DMS 273 treated with DMSO at 0.1 percent for 48 hours (cell line): ENCODE results near the gene COPZ1.
"Not testable (repeated sequence)": the region's sequence is repeated elsewhere in the genome, so short reads cannot be mapped to it uniquely, and the experiment has no call there.

Source experiments
- DNase-seq: peaks from one replicate; lab custom pipeline; 2025; lab: John Stamatoyannopoulos, UW

COPZ1 gene

DNA sequence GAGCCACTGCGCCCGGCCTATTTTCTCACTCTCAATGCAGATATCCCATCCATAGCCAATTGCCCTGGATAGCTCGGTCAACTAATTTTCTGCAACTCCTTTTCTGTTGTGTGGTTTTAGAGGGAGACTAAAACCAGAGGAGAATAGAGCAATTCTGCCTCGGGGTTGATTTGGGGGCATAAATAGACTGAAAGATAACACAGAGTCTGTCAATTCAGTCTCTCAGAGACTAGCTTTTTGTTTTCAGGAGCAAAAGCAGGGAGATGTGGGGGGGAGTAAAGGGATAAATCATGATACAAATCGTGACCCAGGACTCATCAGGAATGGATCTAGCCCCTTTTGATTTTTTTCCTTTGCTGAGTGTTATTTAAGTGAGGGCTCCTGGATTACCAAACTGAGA is 6.5 kb downstream of the COPZ1 start:
- no peak for DNase-seq

DNA sequence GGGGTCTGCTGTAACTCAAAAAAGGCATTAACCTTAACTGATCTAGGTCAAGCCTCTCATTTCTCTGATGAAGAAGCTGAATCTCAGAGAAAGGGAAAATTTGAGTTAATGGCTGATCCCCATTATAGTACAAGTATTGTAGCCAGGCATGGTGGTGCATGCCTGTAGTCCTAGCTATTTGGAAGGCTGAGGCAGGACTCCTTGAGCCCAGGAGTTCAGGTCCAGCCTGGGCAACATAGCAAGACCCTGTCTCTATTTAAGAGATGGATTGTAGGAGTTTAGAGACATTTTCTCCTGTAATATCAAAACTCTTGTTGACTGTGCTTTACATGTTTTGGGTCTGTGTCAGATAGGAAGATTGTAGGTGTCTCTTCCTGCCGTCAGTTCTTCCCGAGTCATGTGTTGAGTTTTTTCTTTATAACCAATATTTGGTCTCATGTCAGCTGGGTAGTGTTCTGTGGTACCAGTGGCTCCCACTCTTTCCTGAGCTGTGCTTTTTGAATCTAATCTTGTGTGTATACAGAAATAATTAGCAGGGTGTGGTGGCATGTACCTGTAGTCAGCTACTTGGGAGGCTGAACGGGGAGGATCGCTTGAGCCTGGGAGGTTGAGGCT is 8.6 kb downstream of the COPZ1 start:
- DNase-seq, result no peak

GRCh38 chr12:54337280-54337842 is 12.4 kb downstream of the COPZ1 start:
- DNase-seq, result no peak

DNA sequence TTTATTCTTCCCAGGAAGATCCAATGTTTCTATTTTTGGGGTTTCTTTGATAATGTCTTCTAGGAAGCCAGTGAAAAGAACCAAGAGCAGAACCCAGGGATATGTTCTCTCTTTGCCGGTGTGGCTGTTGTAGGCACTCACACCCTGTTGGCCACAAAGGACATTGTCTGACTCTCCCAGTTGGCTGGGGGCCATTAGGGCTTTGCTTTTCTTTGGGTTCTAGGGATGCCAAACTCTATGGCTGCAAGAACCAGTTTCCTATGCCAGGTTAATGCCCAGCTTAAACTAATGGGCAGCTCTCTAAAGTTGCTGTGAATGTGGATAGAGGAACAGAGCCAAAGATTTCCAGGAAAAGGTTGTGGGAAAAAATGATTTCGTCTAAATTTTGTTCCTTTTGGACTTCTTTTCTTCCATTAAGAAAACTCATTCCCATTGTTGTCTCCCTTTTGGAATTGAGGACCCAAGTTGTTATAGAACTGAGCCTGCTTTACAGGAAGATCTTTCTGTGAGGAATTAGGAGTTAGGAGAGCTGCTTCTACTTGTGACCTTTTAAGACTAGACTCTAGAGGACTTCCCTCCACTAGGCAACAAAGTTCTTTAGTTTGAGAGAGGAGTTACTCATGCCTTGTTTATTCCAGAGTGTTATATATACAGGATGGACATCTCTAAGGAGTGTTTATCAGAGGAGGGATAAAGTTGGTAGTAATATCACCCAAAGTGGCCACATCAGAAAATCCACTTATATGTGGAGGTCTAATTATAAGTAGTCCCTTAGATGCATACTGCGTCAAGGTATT is 13.1 kb downstream of the COPZ1 start:
- DNase-seq, result no peak

- no peak for DNase-seq
These were observed 13.9 kb downstream of the COPZ1 start for GRCh38 chr12:54338698-54339296.

DNA sequence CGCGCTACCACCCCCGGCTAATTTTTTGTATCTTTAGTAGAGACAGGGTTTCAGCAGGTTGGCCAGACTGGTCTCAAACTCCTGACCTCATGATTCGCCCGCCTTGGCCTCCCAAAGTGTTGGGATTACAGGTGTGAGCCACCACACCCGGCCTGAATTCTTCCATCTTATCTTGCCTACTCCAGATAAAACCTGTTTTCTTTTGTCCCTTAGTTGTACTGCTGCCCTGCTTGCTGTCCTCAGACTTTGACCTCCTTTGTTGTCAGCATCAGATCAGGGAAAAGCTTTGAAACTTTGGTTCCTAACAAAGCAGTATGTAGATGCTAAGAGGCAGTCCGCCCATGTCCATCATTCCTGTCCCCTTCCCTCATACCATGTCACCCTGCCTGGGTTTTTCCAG is 15.9 kb downstream of the COPZ1 start:
- DNase-seq, result no peak

DNA sequence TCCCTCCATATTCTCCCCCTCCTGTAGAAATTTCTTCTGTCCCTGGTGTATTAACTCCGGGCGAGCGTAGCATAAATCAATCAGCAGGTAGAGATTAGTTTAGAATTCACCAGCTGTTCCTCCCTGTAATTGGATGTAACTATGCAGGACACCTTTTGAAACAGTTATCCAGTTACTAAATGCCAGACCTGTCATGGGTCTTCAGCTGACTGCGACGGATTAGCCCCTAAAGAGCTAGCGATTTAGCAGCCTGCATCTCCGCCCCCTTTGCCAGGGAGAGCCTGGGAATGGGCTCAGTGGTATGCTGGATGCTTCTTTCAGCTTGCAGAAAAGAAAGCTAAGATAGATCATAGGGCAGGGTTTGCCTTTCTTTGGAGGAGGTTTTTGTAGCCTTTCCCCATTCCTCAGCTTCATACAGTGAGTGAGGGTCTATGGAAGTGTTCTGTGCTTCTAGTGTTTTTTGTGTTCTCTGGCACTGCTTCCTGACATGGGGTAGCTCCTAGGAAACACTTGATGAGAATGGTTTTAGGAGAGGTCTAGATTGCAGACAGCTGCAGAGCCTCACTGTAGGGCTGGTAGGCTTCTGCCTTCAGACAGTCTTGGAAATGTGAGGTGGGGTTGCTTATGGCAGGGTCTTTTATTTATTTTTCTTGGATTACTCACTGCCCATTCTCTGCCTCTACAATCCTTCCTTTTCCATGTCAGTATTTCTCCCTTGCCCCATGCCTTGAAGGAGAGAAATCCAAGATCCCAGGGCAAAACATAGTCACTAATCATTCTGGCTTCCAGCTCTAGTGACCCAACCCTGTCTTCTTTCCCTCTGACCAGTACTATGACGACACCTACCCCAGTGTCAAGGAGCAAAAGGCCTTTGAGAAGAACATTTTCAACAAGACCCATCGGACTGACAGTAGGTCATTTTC is 16.7 kb downstream of the COPZ1 start:
- no peak for DNase-seq

GRCh38 chr12:54349036-54349435 is 24.1 kb downstream of the COPZ1 start:
- no peak for DNase-seq

- no peak for DNase-seq
These were observed 24.7 kb downstream of the COPZ1 start for GRCh38 chr12:54349679-54350078.

GRCh38 chr12:54350743-54351142 is 25.8 kb downstream of the COPZ1 start:
- DNase-seq, result no peak

GRCh38 chr12:54351341-54351740 is 26.4 kb downstream of the COPZ1 start:
- DNase-seq, result no peak

- peak; percentile 15 for DNase-seq
These were observed 27.1 kb downstream of the COPZ1 start for GRCh38 chr12:54352022-54352531.

DNA sequence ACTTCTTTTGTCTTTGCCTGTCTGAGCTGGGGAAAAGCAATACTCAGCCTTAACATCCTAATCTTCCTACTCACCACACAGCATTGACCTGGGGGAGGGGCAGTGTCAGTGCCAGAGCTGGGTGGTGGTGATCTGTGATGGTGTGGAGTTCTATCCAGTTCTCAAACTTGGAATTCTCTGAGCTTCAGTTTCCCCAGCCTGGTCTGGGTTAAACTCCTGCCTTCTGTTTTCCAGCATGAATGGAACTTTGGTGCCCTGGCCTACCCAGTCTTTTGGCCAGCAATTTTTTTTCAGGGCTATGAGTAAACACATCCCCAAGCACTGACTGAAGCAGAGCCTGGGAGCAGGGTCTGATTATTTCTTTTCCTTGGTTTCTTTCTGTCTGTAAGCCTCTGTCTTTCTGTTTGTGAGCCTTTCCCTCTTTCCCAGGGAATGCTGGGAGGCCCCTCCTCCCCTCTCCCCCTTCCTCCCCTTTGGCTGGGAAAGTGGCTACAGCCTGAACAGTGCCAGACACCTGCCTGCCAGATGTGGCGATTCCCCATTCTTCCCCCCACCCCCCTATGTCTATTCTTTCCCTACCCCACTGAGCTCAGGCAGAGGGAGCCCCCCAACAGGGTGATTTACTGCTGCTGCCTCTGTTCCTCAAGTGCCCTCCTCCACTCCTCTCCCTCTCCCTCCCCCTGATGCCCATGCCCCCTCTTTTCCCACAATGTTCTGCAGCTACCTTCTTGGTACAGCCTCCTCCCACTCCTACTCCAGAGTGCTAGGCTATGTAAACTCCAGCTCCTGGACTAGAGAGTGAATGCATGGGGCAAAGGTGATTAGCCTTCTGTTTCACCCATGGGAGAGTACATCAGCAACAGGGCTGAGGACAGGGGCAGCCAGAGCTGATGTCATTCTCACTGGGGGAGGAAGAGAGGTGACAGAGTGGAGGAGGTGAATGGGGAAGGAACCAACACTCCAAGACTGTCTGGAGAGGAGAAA is 28.3 kb downstream of the COPZ1 start:
- no peak for DNase-seq

DNA sequence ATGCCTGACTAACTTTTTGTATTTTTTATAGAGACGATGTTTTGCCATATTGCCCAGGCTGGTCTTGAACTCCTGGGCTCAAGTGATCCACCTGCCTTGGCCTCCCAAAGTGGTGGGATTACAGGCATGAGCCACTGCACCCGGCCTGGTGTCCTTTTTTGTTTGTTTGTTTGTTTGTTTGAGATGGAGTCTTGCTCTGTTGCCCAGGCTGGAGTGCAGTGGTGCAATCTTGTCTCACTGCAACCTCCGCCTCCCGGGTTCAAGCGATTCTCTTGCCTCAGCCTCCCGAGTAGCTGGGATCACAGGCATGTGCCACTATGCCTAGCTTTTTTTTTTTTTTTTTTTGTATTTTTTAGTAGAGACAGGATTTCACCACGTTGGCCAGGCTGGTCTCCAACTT is 29.3 kb downstream of the COPZ1 start:
- not testable (repeated sequence) for DNase-seq

GRCh38 chr12:54355104-54355815 is 30.3 kb downstream of the COPZ1 start:
- no peak for DNase-seq

DNA sequence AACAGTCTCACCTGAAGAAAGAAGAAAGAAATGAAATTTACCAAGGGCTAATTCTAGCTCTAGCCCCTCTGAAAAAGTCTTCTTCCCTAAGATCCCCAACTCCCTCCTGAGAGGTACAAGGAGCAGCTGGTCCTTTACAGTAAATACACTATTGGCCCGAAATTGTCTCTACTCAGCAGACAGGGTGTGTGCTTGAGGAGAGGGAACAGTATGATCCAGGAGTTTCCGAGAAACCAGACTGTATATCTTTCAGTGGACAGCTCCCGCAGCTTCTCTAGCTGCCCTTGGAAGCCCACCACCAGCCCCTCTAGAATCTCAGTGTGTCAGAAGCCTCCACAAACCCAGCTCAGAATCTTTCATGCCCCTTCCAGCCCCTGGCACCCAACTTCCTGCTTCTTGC is 31.3 kb downstream of the COPZ1 start:
- DNase-seq, result no peak

- DNase-seq, result no peak
These were observed 32.0 kb downstream of the COPZ1 start for GRCh38 chr12:54356951-54357356.

DNA sequence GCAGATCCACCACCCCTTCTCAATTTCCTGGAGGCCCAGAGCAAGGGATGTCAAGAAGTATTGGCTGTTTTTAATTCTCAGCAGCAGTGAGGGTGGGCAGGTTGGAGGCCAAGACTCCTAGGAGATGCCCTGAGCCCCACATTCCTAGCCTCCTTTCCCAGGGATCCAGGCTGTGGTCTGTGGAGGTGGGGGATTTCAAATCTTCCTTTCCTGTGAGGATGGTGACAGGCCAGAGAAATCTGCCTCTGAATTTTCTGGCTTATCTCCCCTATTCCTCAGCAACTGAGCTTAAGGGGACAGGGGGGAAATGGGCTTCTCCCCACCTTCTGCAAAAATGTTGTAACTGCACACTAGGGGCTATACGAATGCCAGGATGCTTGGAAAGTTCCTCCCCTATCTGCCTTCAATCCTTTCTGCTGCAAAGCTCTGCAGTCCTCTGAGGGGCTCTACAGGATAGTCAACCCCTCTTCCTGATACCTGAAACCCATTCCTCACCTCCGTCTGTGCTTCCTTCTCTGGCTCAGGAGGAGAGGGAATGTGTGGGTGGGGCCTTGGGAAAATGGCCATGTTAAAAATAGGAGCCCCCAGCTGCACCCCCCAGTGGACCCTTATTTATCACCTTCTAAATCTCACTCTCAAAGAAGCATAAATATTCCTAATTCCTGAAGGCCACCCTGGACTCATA is 32.7 kb downstream of the COPZ1 start:
- DNase-seq, result no peak
